ENCODE measurements around the gene C14orf180. TPM values are rescaled to one million over a fixed set of nuclear protein-coding genes. Genes with fewer than 3 reads are reported as not detected.

The C14orf180 gene
- polyA plus RNA-seq, 1 donor (not counting 4 experiments of a cell fraction or from before 2014, with no cell fraction given), result not detected

DNA sequence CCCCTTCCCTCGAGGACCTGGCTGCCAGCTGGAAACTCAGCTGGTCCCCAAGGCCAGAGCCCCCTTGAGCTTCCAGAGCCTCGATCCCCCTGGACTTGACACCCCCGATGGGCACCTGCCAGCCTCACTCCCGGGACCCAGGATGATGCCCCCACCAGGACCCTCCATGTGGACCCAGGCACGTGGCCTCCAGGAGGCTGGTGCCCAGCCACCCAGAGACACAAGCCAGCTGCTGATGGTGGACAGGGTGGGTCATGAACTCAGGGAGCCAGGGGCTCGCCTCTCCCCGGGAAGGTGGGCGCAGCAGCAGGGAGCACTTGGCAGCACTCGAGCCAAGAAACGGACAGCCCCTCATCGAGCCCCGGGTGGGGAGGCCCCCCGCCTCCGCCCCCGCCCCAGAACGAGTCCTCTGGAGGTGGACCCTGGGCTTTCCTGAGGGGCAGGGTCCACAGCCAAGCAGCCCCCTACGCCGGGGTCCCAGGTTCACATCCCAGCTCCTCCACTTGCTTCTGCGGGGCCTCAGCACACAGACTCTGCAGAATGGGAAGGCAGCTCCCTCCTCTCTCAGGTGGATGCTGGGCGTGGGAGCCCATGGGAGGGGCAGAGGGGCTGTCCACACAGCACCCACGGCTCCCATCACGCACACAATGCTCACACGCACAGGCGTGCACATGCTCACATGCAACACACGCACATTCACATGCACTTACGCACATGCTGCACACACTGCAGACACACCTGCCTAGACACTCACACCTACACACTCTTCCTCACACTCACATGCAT, 12.1 kb downstream of the C14orf180 start:
- Histone ChIP-seq H3K9ac (ENCODE audit: control insufficient read depth, extremely low read depth, insufficient read depth, low read length) (no peak overlapping the region), H3K27ac (ENCODE audit: control insufficient read depth, insufficient read depth, low read length) (no peak overlapping the region), H3K4me2 (ENCODE audit: control insufficient read depth, extremely low read depth, insufficient read depth, low read depth, low read length) (no peak overlapping the region), H3K4me1 (ENCODE audit: control insufficient read depth, extremely low read depth, insufficient read depth, low read length) (no peaks in the 10 kb centered on the region), H3K36me3 (ENCODE audit: control insufficient read depth in 2 of 2, extremely low read depth in 1 of 2, insufficient read depth in 2 of 2, low read length in 2 of 2) (no peaks in the 10 kb centered on the region), H3K4me3 (ENCODE audit: control insufficient read depth in 2 of 3, extremely low read depth in 1 of 3, insufficient read depth in 2 of 3, low read depth in 1 of 3, low read length in 3 of 3) (no peak overlapping the region), H3K9me3 (ENCODE audit: control insufficient read depth, low read depth, low read length) (no peaks in the 10 kb centered on the region), H3K27me3 (ENCODE audit: control insufficient read depth, extremely low read depth, insufficient read depth, low read length) (no peaks in the 10 kb centered on the region), H2AFZ (ENCODE audit: control insufficient read depth, low read length) (no peak overlapping the region), H4K20me1 (ENCODE audit: control insufficient read depth, extremely low read depth, insufficient read depth, low read length) (peaks cover 2% of the 10 kb centered on the region), H3K79me2 (ENCODE audit: control insufficient read depth, insufficient read depth, low read length) (no peaks in the 10 kb centered on the region), H3K9me1 (ENCODE audit: control insufficient read depth, extremely low read depth, insufficient read depth, low read length) (no peaks in the 10 kb centered on the region)
- FAIRE-seq, result no peak
- dilution Hi-C loops (cut with MboI; ENCODE audit: extremely low pct_ligation_motif_present, low sequenced_read_pairs), result no loop called here
- DNase-seq (ENCODE audit: low read depth, low spot score), result no peak
- TF ChIP-seq, protein P1, sequence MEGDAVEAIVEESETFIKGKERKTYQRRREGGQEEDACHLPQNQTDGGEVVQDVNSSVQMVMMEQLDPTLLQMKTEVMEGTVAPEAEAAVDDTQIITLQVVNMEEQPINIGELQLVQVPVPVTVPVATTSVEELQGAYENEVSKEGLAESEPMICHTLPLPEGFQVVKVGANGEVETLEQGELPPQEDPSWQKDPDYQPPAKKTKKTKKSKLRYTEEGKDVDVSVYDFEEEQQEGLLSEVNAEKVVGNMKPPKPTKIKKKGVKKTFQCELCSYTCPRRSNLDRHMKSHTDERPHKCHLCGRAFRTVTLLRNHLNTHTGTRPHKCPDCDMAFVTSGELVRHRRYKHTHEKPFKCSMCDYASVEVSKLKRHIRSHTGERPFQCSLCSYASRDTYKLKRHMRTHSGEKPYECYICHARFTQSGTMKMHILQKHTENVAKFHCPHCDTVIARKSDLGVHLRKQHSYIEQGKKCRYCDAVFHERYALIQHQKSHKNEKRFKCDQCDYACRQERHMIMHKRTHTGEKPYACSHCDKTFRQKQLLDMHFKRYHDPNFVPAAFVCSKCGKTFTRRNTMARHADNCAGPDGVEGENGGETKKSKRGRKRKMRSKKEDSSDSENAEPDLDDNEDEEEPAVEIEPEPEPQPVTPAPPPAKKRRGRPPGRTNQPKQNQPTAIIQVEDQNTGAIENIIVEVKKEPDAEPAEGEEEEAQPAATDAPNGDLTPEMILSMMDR (optimal IDR thresholded peaks at IDR 0.05 in 1 of 3, IDR thresholded peaks at IDR 0.05 in 1 of 3, conservative IDR thresholded peaks at IDR 0.05 in 1 of 3; ENCODE audit: extremely low read depth in 1 of 3, insufficient read depth in 2 of 3, low read length in 3 of 3), result no peak
- no peak for TF ChIP-seq EZH2 (IDR thresholded peaks at IDR 0.05; ENCODE audit: low read length)

DNA sequence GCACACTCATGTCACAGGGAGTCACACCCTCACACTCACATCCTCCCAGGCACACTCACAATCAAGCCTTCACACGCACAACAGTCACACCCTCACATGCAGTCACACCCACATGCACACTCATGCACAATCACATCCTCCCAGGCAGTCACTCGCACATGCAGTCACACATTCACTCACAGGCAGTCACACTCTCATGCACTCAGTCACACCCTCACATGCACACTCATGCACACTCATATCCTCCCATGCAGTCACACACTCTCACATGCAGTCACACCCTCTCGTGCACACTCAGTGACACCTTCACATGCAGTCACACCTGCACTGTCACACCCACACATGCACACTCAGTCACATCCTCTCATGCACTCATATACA, 12.7 kb downstream of the C14orf180 start:
- FAIRE-seq (no peak), DNase-seq (ENCODE audit: low read depth, low spot score) (no peak)
- H3K4me3 ChIP-seq (ENCODE audit: control insufficient read depth in 2 of 3, extremely low read depth in 1 of 3, insufficient read depth in 2 of 3, low read depth in 1 of 3, low read length in 3 of 3), result no peak overlapping the region
- H3K9me1 ChIP-seq (ENCODE audit: control insufficient read depth, extremely low read depth, insufficient read depth, low read length), result no peaks in the 10 kb centered on the region
- dilution Hi-C loops (cut with MboI; ENCODE audit: extremely low pct_ligation_motif_present, low sequenced_read_pairs), result no loop called here
- no peaks in the 10 kb centered on the region for H3K4me1 ChIP-seq (ENCODE audit: control insufficient read depth, extremely low read depth, insufficient read depth, low read length)
- TF ChIP-seq, protein P1 (optimal IDR thresholded peaks at IDR 0.05 in 1 of 3, IDR thresholded peaks at IDR 0.05 in 1 of 3, conservative IDR thresholded peaks at IDR 0.05 in 1 of 3; ENCODE audit: extremely low read depth in 1 of 3, insufficient read depth in 2 of 3, low read length in 3 of 3), result no peak
- no peak for TF ChIP-seq EZH2 (IDR thresholded peaks at IDR 0.05; ENCODE audit: low read length)
- no peaks in the 10 kb centered on the region for H3K79me2 ChIP-seq (ENCODE audit: control insufficient read depth, insufficient read depth, low read length)
- H3K9ac ChIP-seq (ENCODE audit: control insufficient read depth, extremely low read depth, insufficient read depth, low read length), result no peak overlapping the region
- H2AFZ ChIP-seq (ENCODE audit: control insufficient read depth, low read length), result no peak overlapping the region
- H3K27me3 ChIP-seq (ENCODE audit: control insufficient read depth, extremely low read depth, insufficient read depth, low read length), result no peaks in the 10 kb centered on the region
- H3K27ac ChIP-seq (ENCODE audit: control insufficient read depth, insufficient read depth, low read length), result no peak overlapping the region
- no peaks in the 10 kb centered on the region for H3K9me3 ChIP-seq (ENCODE audit: control insufficient read depth, low read depth, low read length)
- no peaks in the 10 kb centered on the region for H3K36me3 ChIP-seq (ENCODE audit: control insufficient read depth in 2 of 2, extremely low read depth in 1 of 2, insufficient read depth in 2 of 2, low read length in 2 of 2)
- H3K4me2 ChIP-seq (ENCODE audit: control insufficient read depth, extremely low read depth, insufficient read depth, low read depth, low read length), result no peak overlapping the region
- H4K20me1 ChIP-seq (ENCODE audit: control insufficient read depth, extremely low read depth, insufficient read depth, low read length), result peaks cover 2% of the 10 kb centered on the region
